GM23338 (cell line): ENCODE measurements around the gene TSC22D2. TPM values are rescaled to one million over a fixed set of nuclear protein-coding genes. Genes with fewer than 3 reads are reported as not detected.

ENCODE experiments used
- ATAC-seq: fragments of 200-7000 bp; cut with Tn5 transposase; 3 replicates; pipeline ENCODE4 v1.9.1; 2020
- DNase-seq: peaks from one replicate; pipeline ENCODE4 v3.0.0-alpha.2; 2015; ENCODE audit warnings: low spot score
- H2AFZ ChIP-seq: fragments of 200-600 bp; sonication (generic); 2 replicates; pipeline ENCODE4 v1.8.0; 2016; ENCODE audit warnings: antibody characterized with exemption, mild to moderate bottlenecking, moderate library complexity
- H3F3A ChIP-seq: fragments of 200-600 bp; sonication (generic); replicated peaks from 2 replicates; pipeline ENCODE4 v1.8.0; 2017; ENCODE audit warnings: antibody characterized with exemption, mixed run types, low read depth
- H3K27ac ChIP-seq: fragments of 200-600 bp; sonication (generic); 2 replicates; pipeline ENCODE4 v1.6.1; 2016; ENCODE audit warnings: low read depth
- H3K27me3 ChIP-seq: fragments of 200-600 bp; sonication (generic); 2 replicates; pipeline ENCODE4 v1.8.0; 2016; ENCODE audit warnings: mild to moderate bottlenecking, mixed run types, moderate library complexity; ENCODE audit not compliant: insufficient read depth
- H3K36me3 ChIP-seq: fragments of 200-600 bp; sonication (generic); 2 replicates; pipeline ENCODE4 v1.8.0; 2016; ENCODE audit warnings: mild to moderate bottlenecking; ENCODE audit not compliant: insufficient read depth
- H3K4me1 ChIP-seq: fragments of 200-600 bp; sonication (generic); 2 replicates; pipeline ENCODE4 v1.8.0; 2016; ENCODE audit warnings: mild to moderate bottlenecking, moderate library complexity; ENCODE audit not compliant: insufficient read depth
- H3K4me2 ChIP-seq: fragments of 200-600 bp; sonication (generic); 2 replicates; pipeline ENCODE4 v1.7.1; 2017; ENCODE audit warnings: mixed run types
- H3K4me3 ChIP-seq: fragments of 200-600 bp; sonication (generic); 2 replicates; pipeline ENCODE4 v1.6.1; 2016; ENCODE audit warnings: mixed run types
- H3K79me2 ChIP-seq: fragments of 200-600 bp; sonication (generic); replicated peaks from 2 replicates; pipeline ENCODE4 v1.8.0; 2017; ENCODE audit warnings: mild to moderate bottlenecking; ENCODE audit not compliant: insufficient read depth
- H3K9me2 ChIP-seq: fragments of 200-600 bp; sonication (generic); 2 replicates; pipeline ENCODE4 v1.8.0; 2017; ENCODE audit not compliant: insufficient read depth
- H4K20me1 ChIP-seq: fragments of 200-600 bp; sonication (generic); replicated peaks from 2 replicates; pipeline ENCODE4 v1.8.0; 2017; ENCODE audit warnings: mild to moderate bottlenecking; ENCODE audit not compliant: insufficient read depth
- H3K27ac Mint-ChIP-seq: 2 replicates; pipeline ENCODE4 v1.8.0; 2020; ENCODE audit warnings: inconsistent platforms, mild to moderate bottlenecking, moderate library complexity, mixed read lengths
- H3K27me3 Mint-ChIP-seq: 3 replicates; pipeline ENCODE4 v1.8.0; 2022; ENCODE audit warnings: low read depth, mild to moderate bottlenecking, moderate library complexity, mixed read lengths, inconsistent platforms; ENCODE audit not compliant: insufficient read depth, poor library complexity
- H3K36me3 Mint-ChIP-seq: 3 replicates; pipeline ENCODE4 v1.8.0; 2021; ENCODE audit warnings: low read depth, mild to moderate bottlenecking, inconsistent platforms, moderate library complexity, mixed read lengths
- H3K4me1 Mint-ChIP-seq: 3 replicates; pipeline ENCODE4 v1.8.0; 2020; ENCODE audit warnings: mild to moderate bottlenecking, inconsistent platforms, mixed read lengths
- H3K4me3 Mint-ChIP-seq: 3 replicates; pipeline ENCODE4 v1.8.0; 2021; ENCODE audit warnings: moderate library complexity, mild to moderate bottlenecking, inconsistent platforms, mixed read lengths
- H3K9me3 Mint-ChIP-seq: 3 replicates; pipeline ENCODE4 v1.8.0; 2020; ENCODE audit warnings: moderate library complexity, mild to moderate bottlenecking, inconsistent platforms, mixed read lengths
- CREB1 ChIP-seq: fragments of 250-450 bp; sonication (Bioruptor Pico); IDR thresholded peaks from 2 replicates; pipeline ENCODE4 v1.5.0; 2020; ENCODE audit warnings: low read depth, mild to moderate bottlenecking, moderate library complexity
- EZH2 ChIP-seq: fragments of 200-600 bp; sonication (generic); IDR thresholded peaks from one replicate; pipeline ENCODE4 v1.8.0; 2017; ENCODE audit warnings: antibody characterized with exemption, mild to moderate bottlenecking, low read depth; ENCODE audit not compliant: unreplicated experiment
- EZH2phosphoT487 ChIP-seq: fragments of 200-600 bp; sonication (generic); IDR thresholded peaks from one replicate; pipeline ENCODE4 v1.8.1; 2018; ENCODE audit warnings: antibody characterized with exemption; ENCODE audit not compliant: unreplicated experiment
- JUNB ChIP-seq: IDR thresholded peaks from one replicate; pipeline ENCODE4 v1.6.1; 2016; ENCODE audit warnings: antibody characterized with exemption; ENCODE audit not compliant: unreplicated experiment
- NANOG ChIP-seq: IDR thresholded peaks from 2 replicates; pipeline ENCODE4 v1.6.1; 2016; ENCODE audit warnings: antibody characterized with exemption, borderline replicate concordance
- POLR2AphosphoS5 ChIP-seq: IDR thresholded peaks from 2 replicates; pipeline ENCODE4 v1.6.1; 2016; ENCODE audit warnings: antibody characterized with exemption, low read depth
- STAT1 ChIP-seq: IDR thresholded peaks from one replicate; pipeline ENCODE4 v1.6.1; 2016; ENCODE audit warnings: antibody characterized with exemption; ENCODE audit not compliant: unreplicated experiment
- ZNF114 ChIP-seq: fragments of 250-450 bp; sonication (Bioruptor Pico); IDR thresholded peaks from 2 replicates; pipeline ENCODE4 v1.5.0; 2020; ENCODE audit warnings: mild to moderate bottlenecking, moderate library complexity
- polyA plus RNA-seq: library from polyadenylated mRNA; unstranded; fragments of >200 nt; fragmentation: Nextera tagmentation; extraction: Ambion mirVana; gene quantifications from 2 replicates; pipeline ENCODE4 v1.2.1, GENCODE V29; 2016
- total RNA-seq: library from RNA; depleted of rRNA; stranded (reverse); fragments of >200 nt; shearing (Covaris generic); gene quantifications from 2 replicates; pipeline ENCODE4 v1.2.3, GENCODE V29; 2014
- TF ChIP-seq, protein P1 (sequence below): IDR thresholded peaks from 2 replicates; pipeline ENCODE4 v1.6.1; 2016; ENCODE audit warnings: antibody characterized with exemption
- TF ChIP-seq, protein P2 (sequence below), 2 experiments: fragments of 200-600 bp in 1 of 2; sonication (generic) in 1 of 2; conservative IDR thresholded peaks; 2 replicates each; pipeline versions ENCODE4 v1.5.1 to v1.6.1; 2016 to 2017; ENCODE audit warnings: antibody characterized with exemption in 2 of 2, low read depth in 2 of 2, mild to moderate bottlenecking in 2 of 2, moderate library complexity in 1 of 2
- TF ChIP-seq, protein P3 (sequence below): IDR thresholded peaks from one replicate; pipeline ENCODE4 v1.6.1; 2018; ENCODE audit warnings: antibody characterized with exemption; ENCODE audit not compliant: unreplicated experiment
- TF ChIP-seq, protein P4 (sequence below): fragments of 250-450 bp; sonication (Bioruptor Pico); IDR thresholded peaks from 2 replicates; pipeline ENCODE4 v1.5.0; 2020; ENCODE audit warnings: mild to moderate bottlenecking, moderate library complexity

Gene TSC22D2
- total and polyA plus RNA-seq, 2 experiments from 2014 or later = 18.6 to 34.2 TPM

DNA sequence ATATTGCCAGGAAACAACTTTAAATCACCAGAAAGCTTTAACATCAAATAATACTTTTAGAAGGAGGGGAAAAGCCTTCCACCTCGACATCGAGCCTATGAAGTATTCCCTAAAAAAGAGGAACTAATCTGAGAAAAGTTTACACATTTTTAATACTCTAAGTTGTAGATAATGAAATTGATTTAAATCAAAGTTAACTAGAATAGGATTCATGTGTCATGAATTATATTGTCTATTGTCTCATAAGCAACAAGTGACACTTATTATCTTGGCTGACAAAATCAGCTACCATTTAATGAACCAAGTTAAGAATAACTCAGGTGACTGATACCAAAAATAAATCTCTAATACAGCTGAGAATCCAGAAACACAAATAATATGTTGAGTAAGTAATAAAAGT lies 56.6 kb downstream of the TSC22D2 start (continued):
- TF ChIP-seq, protein P1, sequence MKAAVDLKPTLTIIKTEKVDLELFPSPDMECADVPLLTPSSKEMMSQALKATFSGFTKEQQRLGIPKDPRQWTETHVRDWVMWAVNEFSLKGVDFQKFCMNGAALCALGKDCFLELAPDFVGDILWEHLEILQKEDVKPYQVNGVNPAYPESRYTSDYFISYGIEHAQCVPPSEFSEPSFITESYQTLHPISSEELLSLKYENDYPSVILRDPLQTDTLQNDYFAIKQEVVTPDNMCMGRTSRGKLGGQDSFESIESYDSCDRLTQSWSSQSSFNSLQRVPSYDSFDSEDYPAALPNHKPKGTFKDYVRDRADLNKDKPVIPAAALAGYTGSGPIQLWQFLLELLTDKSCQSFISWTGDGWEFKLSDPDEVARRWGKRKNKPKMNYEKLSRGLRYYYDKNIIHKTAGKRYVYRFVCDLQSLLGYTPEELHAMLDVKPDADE = no peak
- TF ChIP-seq POLR2AphosphoS5 = no peak
- TF ChIP-seq EZH2phosphoT487 = no peak
- TF ChIP-seq CREB1 = no peak
- TF ChIP-seq ZNF114 (CRISPR knock-in tag) = no peak
- TF ChIP-seq JUNB = no peak
- TF ChIP-seq STAT1 = no peak

DNA sequence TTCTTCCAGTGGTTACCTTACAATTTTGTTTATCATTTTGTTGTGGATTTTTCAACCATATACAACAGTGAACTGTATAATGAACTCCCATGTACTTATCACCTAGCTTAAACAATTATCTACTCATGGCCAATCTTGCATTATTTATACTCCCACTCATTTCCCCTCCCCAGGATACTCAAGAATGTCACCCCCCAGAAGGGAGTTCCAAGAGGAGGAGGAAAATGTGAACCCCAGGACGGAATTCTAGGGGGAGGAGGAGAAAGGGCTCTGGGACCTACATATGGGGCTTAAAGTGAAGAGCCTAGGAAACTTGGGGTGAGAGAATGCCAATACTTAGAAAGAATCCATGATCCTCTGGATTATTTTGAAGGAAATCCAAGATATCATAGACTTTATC lies 59.3 kb downstream of the TSC22D2 start:
- Mint-ChIP-seq H3K27me3 (peaks cover 2% of the 10 kb centered on the region), H3K4me3 (no peak overlapping the region), H3K27ac (no peak overlapping the region), H3K36me3 (no peaks in the 10 kb centered on the region), H3K4me1 (peaks cover 20% of the 10 kb centered on the region), H3K9me3 (no peaks in the 10 kb centered on the region)
- Histone ChIP-seq H3K4me1 (peaks cover 11% of the 10 kb centered on the region; the same call in 1 of the 2 replicates), H3K27ac (no peak overlapping the region), H2AFZ (no peak overlapping the region), H3F3A (no peaks in the 10 kb centered on the region), H3K4me3 (no peak overlapping the region), H3K9me2 (no peaks in the 10 kb centered on the region), H3K79me2 (no peaks in the 10 kb centered on the region), H3K36me3 (no peaks in the 10 kb centered on the region), H3K27me3 (no peaks in the 10 kb centered on the region), H4K20me1 (no peaks in the 10 kb centered on the region), H3K4me2 (no peak overlapping the region)
- DNase-seq (peak; percentile 42), ATAC-seq (no peak; the same call in 2 of the 3 replicates)
- TF ChIP-seq, protein P2, sequence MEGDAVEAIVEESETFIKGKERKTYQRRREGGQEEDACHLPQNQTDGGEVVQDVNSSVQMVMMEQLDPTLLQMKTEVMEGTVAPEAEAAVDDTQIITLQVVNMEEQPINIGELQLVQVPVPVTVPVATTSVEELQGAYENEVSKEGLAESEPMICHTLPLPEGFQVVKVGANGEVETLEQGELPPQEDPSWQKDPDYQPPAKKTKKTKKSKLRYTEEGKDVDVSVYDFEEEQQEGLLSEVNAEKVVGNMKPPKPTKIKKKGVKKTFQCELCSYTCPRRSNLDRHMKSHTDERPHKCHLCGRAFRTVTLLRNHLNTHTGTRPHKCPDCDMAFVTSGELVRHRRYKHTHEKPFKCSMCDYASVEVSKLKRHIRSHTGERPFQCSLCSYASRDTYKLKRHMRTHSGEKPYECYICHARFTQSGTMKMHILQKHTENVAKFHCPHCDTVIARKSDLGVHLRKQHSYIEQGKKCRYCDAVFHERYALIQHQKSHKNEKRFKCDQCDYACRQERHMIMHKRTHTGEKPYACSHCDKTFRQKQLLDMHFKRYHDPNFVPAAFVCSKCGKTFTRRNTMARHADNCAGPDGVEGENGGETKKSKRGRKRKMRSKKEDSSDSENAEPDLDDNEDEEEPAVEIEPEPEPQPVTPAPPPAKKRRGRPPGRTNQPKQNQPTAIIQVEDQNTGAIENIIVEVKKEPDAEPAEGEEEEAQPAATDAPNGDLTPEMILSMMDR (conservative IDR thresholded peaks at IDR 0.05; ENCODE audit: low read depth in 2 of 2) = no peak
- TF ChIP-seq, protein P3, sequence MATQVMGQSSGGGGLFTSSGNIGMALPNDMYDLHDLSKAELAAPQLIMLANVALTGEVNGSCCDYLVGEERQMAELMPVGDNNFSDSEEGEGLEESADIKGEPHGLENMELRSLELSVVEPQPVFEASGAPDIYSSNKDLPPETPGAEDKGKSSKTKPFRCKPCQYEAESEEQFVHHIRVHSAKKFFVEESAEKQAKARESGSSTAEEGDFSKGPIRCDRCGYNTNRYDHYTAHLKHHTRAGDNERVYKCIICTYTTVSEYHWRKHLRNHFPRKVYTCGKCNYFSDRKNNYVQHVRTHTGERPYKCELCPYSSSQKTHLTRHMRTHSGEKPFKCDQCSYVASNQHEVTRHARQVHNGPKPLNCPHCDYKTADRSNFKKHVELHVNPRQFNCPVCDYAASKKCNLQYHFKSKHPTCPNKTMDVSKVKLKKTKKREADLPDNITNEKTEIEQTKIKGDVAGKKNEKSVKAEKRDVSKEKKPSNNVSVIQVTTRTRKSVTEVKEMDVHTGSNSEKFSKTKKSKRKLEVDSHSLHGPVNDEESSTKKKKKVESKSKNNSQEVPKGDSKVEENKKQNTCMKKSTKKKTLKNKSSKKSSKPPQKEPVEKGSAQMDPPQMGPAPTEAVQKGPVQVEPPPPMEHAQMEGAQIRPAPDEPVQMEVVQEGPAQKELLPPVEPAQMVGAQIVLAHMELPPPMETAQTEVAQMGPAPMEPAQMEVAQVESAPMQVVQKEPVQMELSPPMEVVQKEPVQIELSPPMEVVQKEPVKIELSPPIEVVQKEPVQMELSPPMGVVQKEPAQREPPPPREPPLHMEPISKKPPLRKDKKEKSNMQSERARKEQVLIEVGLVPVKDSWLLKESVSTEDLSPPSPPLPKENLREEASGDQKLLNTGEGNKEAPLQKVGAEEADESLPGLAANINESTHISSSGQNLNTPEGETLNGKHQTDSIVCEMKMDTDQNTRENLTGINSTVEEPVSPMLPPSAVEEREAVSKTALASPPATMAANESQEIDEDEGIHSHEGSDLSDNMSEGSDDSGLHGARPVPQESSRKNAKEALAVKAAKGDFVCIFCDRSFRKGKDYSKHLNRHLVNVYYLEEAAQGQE = no peak
- TF ChIP-seq EZH2 = no peak
- no peak for TF ChIP-seq POLR2AphosphoS5
- TF ChIP-seq, protein P4, sequence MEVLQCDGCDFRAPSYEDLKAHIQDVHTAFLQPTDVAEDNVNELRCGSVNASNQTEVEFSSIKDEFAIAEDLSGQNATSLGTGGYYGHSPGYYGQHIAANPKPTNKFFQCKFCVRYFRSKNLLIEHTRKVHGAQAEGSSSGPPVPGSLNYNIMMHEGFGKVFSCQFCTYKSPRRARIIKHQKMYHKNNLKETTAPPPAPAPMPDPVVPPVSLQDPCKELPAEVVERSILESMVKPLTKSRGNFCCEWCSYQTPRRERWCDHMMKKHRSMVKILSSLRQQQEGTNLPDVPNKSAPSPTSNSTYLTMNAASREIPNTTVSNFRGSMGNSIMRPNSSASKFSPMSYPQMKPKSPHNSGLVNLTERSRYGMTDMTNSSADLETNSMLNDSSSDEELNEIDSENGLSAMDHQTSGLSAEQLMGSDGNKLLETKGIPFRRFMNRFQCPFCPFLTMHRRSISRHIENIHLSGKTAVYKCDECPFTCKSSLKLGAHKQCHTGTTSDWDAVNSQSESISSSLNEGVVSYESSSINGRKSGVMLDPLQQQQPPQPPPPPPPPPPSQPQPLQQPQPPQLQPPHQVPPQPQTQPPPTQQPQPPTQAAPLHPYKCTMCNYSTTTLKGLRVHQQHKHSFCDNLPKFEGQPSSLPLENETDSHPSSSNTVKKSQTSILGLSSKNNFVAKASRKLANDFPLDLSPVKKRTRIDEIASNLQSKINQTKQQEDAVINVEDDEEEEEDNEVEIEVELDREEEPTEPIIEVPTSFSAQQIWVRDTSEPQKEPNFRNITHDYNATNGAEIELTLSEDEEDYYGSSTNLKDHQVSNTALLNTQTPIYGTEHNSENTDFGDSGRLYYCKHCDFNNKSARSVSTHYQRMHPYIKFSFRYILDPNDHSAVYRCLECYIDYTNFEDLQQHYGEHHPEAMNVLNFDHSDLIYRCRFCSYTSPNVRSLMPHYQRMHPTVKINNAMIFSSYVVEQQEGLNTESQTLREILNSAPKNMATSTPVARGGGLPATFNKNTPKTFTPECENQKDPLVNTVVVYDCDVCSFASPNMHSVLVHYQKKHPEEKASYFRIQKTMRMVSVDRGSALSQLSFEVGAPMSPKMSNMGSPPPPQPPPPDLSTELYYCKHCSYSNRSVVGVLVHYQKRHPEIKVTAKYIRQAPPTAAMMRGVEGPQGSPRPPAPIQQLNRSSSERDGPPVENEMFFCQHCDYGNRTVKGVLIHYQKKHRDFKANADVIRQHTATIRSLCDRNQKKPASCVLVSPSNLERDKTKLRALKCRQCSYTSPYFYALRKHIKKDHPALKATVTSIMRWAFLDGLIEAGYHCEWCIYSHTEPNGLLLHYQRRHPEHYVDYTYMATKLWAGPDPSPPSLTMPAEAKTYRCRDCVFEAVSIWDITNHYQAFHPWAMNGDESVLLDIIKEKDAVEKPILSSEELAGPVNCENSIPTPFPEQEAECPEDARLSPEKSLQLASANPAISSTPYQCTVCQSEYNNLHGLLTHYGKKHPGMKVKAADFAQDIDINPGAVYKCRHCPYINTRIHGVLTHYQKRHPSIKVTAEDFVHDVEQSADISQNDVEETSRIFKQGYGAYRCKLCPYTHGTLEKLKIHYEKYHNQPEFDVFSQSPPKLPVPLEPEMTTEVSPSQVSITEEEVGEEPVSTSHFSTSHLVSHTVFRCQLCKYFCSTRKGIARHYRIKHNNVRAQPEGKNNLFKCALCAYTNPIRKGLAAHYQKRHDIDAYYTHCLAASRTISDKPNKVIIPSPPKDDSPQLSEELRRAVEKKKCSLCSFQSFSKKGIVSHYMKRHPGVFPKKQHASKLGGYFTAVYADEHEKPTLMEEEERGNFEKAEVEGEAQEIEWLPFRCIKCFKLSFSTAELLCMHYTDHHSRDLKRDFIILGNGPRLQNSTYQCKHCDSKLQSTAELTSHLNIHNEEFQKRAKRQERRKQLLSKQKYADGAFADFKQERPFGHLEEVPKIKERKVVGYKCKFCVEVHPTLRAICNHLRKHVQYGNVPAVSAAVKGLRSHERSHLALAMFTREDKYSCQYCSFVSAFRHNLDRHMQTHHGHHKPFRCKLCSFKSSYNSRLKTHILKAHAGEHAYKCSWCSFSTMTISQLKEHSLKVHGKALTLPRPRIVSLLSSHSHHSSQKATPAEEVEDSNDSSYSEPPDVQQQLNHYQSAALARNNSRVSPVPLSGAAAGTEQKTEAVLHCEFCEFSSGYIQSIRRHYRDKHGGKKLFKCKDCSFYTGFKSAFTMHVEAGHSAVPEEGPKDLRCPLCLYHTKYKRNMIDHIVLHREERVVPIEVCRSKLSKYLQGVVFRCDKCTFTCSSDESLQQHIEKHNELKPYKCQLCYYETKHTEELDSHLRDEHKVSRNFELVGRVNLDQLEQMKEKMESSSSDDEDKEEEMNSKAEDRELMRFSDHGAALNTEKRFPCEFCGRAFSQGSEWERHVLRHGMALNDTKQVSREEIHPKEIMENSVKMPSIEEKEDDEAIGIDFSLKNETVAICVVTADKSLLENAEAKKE (CRISPR knock-in tag) = no peak
- TF ChIP-seq, protein P1 = no peak
- no peak for TF ChIP-seq NANOG
